AG09309 (cell line): ENCODE measurements around the gene FOSB.

Experiments used
- DNase-seq: peaks from one replicate; pipeline ENCODE4 v3.0.0-alpha.2; 2010; ENCODE audit warnings: low read depth
- H3K4me3 ChIP-seq: 2 replicates; pipeline ENCODE4 v1.5.1; 2011; ENCODE audit warnings: mild to moderate bottlenecking, low read depth, low read length, moderate library complexity; ENCODE audit not compliant: control insufficient read depth
- TF ChIP-seq, protein P1 (sequence below): IDR thresholded peaks from 2 replicates; pipeline ENCODE4 v1.5.1; 2011; ENCODE audit warnings: mild to moderate bottlenecking, low read depth, low read length, inconsistent platforms; ENCODE audit not compliant: insufficient read depth, control insufficient read depth; ENCODE audit errors: missing control alignments

FOSB gene

DNA sequence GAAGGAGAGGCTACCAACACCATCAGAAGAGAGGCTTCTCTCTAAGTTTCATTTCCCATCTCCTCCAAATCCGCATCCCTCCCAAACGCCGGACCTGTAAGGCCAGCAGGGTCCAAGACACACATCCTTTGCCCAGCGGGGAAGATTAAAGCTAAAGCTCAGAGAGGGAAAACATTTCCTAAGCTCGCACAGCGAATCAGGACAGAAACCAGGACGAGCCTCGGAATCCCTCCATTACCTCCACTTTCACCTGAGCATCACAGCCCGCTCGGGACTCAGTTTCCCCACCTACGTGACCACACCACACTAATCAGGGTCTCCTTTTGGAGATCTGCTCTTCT lies 711 bp upstream of the FOSB start:
- TF ChIP-seq, protein P1, sequence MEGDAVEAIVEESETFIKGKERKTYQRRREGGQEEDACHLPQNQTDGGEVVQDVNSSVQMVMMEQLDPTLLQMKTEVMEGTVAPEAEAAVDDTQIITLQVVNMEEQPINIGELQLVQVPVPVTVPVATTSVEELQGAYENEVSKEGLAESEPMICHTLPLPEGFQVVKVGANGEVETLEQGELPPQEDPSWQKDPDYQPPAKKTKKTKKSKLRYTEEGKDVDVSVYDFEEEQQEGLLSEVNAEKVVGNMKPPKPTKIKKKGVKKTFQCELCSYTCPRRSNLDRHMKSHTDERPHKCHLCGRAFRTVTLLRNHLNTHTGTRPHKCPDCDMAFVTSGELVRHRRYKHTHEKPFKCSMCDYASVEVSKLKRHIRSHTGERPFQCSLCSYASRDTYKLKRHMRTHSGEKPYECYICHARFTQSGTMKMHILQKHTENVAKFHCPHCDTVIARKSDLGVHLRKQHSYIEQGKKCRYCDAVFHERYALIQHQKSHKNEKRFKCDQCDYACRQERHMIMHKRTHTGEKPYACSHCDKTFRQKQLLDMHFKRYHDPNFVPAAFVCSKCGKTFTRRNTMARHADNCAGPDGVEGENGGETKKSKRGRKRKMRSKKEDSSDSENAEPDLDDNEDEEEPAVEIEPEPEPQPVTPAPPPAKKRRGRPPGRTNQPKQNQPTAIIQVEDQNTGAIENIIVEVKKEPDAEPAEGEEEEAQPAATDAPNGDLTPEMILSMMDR, result no peak
- DNase-seq, result no peak
- H3K4me3 ChIP-seq, result peak overlapping the region; percentile 78

DNA sequence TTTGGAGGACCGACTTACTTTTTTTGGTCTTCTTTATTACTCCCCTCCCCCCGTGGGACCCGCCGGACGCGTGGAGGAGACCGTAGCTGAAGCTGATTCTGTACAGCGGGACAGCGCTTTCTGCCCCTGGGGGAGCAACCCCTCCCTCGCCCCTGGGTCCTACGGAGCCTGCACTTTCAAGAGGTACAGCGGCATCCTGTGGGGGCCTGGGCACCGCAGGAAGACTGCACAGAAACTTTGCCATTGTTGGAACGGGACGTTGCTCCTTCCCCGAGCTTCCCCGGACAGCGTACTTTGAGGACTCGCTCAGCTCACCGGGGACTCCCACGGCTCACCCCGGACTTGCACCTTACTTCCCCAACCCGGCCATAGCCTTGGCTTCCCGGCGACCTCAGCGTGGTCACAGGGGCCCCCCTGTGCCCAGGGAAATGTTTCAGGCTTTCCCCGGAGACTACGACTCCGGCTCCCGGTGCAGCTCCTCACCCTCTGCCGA lies 409 bp downstream of the FOSB start:
- peak overlapping the region; percentile 78 for H3K4me3 ChIP-seq
- TF ChIP-seq, protein P1, result no peak
- no peak for DNase-seq

DNA sequence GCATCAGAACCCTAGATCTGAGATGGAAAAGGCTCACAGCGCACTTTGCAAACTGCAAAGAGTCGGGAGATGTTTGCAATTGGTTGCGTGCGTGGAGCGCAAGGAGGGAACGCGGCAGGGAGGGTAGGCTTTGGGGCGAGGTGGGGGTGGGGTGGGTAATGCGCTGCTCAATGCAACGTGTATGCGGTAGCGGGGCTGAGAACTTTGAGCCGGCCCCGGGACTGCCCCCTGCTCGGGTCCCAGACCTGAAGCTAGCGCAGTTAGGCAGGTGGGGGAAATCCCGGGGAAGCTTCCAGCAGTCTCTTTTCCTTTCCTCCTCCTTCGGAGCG lies 971 bp downstream of the FOSB start:
- no peak for DNase-seq
- TF ChIP-seq, protein P1, result no peak
- H3K4me3 ChIP-seq, result peak overlapping the region; percentile 78

DNA sequence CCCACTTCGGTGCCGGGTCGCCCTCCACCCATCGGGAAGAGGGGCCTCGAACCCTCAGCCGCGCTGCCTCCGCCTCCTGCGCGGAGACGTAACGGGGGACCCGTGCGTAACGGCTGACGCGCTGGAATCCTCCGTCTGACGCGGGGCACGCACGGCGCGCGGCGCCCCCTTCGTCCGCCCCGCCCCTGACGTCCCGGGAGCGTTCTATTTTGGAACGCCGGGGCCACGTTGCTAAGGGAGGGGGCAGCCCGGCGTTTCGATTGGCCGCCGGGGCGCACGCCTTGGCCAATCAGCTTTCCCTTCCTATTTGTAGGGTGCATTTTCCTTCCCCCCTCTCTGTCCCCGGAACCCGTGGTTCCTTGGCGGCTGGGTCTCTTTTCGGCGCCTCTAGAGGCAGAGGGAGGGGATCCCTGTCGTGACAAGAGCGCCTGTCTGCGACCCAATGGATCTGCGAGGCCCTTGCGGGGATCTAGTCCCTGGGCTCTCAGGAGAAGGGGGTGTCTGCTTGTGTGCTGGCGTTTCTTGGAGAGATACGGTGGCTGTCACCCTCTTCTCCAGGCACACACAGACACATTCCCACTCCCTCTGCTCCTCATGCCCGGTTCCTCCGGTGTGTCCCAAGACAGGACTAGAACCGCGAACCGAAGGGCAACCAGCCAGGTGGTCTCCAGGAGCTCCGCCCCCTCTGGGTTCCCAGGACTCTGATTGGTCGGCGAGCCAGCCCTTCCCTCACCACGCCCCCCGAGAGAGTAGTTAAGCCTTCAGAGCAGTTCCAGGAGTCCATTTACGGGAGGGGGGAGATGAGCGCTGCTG lies 1.5 kb downstream of the FOSB start:
- peak overlapping the region; percentile 78 for H3K4me3 ChIP-seq

DNA sequence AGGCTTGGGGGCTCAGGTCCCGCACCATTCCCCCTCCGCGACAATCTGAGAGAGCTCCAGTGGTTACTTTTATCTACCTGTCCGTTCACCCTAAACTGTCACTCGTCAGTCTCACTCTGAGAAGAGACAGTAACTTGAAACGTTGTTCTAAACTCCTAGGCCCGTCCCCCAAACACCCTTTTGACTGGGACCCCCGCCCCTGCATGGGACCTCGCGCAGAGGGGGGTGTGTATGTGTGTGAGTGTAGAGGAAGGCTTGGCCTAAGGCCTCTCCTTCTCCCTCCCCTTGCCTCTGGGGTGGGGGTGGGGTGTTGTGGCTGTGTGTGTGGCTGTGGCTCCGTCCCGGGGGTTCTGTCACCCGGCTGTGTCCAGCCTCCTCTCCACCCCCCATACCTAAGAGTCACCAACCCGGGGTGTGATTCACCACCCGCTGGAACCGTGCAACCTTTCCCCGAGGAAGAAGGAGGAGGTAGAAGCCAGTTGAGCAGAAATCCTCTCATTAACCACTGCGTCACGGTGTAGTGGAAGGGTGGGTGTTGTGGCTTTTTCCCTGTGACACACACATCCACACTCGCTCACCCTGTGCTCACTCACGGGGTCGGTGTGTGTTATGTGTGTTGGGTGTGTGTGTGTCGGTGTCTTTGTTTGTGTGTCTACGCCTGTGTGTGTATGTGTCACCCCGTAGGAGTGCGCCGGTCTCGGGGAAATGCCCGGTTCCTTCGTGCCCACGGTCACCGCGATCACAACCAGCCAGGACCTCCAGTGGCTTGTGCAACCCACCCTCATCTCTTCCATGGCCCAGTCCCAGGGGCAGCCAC lies 2.4 kb downstream of the FOSB start:
- TF ChIP-seq, protein P1, result no peak
- peak overlapping the region; percentile 78 for H3K4me3 ChIP-seq
- DNase-seq, result peak; percentile 48

More for the DNA sequence above, 1.5 kb downstream of the FOSB start:
- TF ChIP-seq, protein P1, result peak; percentile 1
- DNase-seq, result peak; percentile 78

DNA sequence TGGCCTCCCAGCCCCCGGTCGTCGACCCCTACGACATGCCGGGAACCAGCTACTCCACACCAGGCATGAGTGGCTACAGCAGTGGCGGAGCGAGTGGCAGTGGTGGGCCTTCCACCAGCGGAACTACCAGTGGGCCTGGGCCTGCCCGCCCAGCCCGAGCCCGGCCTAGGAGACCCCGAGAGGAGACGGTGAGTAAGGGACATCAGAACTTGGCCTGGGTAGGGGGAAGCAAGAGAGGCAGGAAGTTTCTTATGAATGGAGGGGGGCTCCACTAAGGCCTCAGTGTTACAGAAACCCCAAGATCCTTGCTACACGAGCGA lies 2.9 kb downstream of the FOSB start:
- peak overlapping the region; percentile 78 for H3K4me3 ChIP-seq

More for the DNA sequence above, 2.9 kb downstream of the FOSB start:
- no peak for DNase-seq
- TF ChIP-seq, protein P1, result no peak
